GM12801 (cell line): ENCODE measurements around the gene FLYWCH1.

ENCODE experiments used
- CTCF ChIP-seq: IDR thresholded peaks from one replicate; pipeline ENCODE4 v1.5.1; 2011; ENCODE audit warnings: control low read depth; ENCODE audit not compliant: insufficient read length; ENCODE audit errors: extremely low read depth

FLYWCH1 gene

GRCh38 chr16:2976201-2976600 lies 64.5 kb downstream of the FLYWCH1 start:
- TF ChIP-seq CTCF, result no peak

GRCh38 chr16:2976673-2977072 lies 64.9 kb downstream of the FLYWCH1 start:
- no peak for TF ChIP-seq CTCF

GRCh38 chr16:2977440-2977839 lies 65.7 kb downstream of the FLYWCH1 start:
- no peak for TF ChIP-seq CTCF

GRCh38 chr16:2979669-2980226 lies 68.0 kb downstream of the FLYWCH1 start:
- no peak for TF ChIP-seq CTCF

GRCh38 chr16:2980227-2981176 lies 68.8 kb downstream of the FLYWCH1 start, which contains the start of gene PKMYT1:
PKMYT1 (minus strand) TSS chr16:2980446; CDS start chr16:2979657, 789 bp downstream.
- no peak for TF ChIP-seq CTCF

GRCh38 chr16:2981177-2981898 lies 69.6 kb downstream of the FLYWCH1 start:
- TF ChIP-seq CTCF, result no peak

- no peak for TF ChIP-seq CTCF
Measured at GRCh38 chr16:2981899-2982250, 70.1 kb downstream of the FLYWCH1 start.
